AG10803 (cell line): ENCODE data around the gene CCDC91.

Source experiments
- DNase-seq: peaks from one replicate; pipeline ENCODE4 v3.0.0; 2010; ENCODE audit warnings: low read depth
- H3K4me3 ChIP-seq: 2 replicates; pipeline ENCODE4 v1.5.1; 2011; ENCODE audit warnings: mild to moderate bottlenecking, low read length, control low read depth
- TF ChIP-seq, protein P1 (sequence below): conservative IDR thresholded peaks from 2 replicates; pipeline ENCODE4 v1.5.1; 2011; ENCODE audit warnings: mild to moderate bottlenecking, low read length, control low read depth, inconsistent platforms

CCDC91 gene

GRCh38 chr12:28512876-28513275, 322.6 kb downstream of the CCDC91 start:
- H3K4me3 ChIP-seq: no peak overlapping the region
- no peak for DNase-seq
- TF ChIP-seq, protein P1, sequence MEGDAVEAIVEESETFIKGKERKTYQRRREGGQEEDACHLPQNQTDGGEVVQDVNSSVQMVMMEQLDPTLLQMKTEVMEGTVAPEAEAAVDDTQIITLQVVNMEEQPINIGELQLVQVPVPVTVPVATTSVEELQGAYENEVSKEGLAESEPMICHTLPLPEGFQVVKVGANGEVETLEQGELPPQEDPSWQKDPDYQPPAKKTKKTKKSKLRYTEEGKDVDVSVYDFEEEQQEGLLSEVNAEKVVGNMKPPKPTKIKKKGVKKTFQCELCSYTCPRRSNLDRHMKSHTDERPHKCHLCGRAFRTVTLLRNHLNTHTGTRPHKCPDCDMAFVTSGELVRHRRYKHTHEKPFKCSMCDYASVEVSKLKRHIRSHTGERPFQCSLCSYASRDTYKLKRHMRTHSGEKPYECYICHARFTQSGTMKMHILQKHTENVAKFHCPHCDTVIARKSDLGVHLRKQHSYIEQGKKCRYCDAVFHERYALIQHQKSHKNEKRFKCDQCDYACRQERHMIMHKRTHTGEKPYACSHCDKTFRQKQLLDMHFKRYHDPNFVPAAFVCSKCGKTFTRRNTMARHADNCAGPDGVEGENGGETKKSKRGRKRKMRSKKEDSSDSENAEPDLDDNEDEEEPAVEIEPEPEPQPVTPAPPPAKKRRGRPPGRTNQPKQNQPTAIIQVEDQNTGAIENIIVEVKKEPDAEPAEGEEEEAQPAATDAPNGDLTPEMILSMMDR: no peak

DNA sequence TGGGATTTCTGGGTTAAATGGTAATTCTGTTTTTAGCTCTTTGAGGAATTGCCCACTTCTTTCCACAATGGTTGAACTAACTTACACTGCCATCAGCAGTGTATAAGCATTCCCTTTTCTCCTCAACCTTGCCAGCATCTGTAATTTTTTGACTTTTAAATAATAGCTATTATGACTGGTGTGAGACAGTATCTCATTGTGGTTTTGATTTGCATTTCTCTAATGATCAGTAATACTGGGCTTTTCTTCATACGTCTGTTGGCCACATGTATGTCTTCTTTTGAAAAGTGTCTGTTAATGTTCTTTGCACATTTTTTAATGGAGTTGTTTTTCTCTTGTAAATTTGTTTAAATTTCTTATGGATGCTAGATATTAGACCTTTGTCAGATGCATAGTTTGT, 323.7 kb downstream of the CCDC91 start:
- TF ChIP-seq, protein P1: no peak

GRCh38 chr12:28517101-28517500, 326.8 kb downstream of the CCDC91 start:
- H3K4me3 ChIP-seq: no peak overlapping the region
- TF ChIP-seq, protein P1: no peak
- peak; percentile 56 for DNase-seq

More for the DNA sequence above, 323.7 kb downstream of the CCDC91 start:
- DNase-seq: no peak
- H3K4me3 ChIP-seq: no peak overlapping the region

DNA sequence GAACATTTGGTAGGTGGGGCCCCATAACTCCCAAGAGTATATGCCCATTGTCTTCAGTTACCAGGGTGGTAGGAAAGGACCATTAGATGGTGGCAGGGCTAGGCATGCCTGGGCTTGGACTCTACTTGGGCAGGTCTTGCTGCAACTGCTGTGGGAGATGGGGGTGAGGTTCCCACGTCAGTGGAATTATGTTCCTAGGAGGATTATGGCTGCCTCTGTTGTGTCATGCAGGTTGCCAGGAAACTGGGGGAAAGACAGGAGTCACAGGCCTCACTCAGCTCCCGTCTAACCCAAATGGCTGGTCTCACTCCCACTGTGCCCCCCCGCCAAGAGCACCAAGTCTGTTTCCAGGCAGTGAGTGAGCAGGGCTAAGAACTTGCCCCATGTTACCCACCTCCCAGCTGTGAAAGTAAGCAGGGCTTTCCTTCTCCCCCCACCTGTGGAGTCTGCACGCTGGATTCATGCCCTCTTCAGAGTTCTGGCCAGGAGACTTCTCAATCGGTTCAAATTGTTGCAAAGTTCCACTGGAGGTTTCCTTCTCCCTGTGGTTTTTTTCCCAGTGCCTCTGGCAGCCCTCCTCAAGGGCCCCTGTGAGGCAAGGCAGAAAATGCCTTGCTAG, 337.5 kb downstream of the CCDC91 start:
- TF ChIP-seq, protein P1: no peak
- DNase-seq: no peak
- no peak overlapping the region for H3K4me3 ChIP-seq

GRCh38 chr12:28535216-28535615, 345.0 kb downstream of the CCDC91 start:
- peak; percentile 72 for DNase-seq
- TF ChIP-seq, protein P1: no peak
- H3K4me3 ChIP-seq: no peak overlapping the region

GRCh38 chr12:28536088-28536487, 345.8 kb downstream of the CCDC91 start:
- DNase-seq: peak; percentile 82
- TF ChIP-seq, protein P1: peak; percentile 43
- H3K4me3 ChIP-seq: no peak overlapping the region

GRCh38 chr12:28537474-28537873, 347.2 kb downstream of the CCDC91 start:
- DNase-seq: peak; percentile 15
- H3K4me3 ChIP-seq: no peak overlapping the region
- TF ChIP-seq, protein P1: no peak
